SU-DHL-6 (cell line): ENCODE data around the gene DOLK.

Source experiments
- H2AFZ ChIP-seq: fragments of 200-600 bp; sonication (generic); 2 replicates; pipeline ENCODE4 v1.6.1; 2014; ENCODE audit warnings: low read depth, mild to moderate bottlenecking, moderate library complexity, mixed read lengths, antibody characterized with exemption, low read length; ENCODE audit not compliant: severe bottlenecking
- H3F3A ChIP-seq: fragments of 200-600 bp; shearing (Covaris generic); 2 replicates; pipeline ENCODE4 v1.6.0; 2016; ENCODE audit warnings: antibody characterized with exemption, mild to moderate bottlenecking; ENCODE audit not compliant: insufficient read depth
- H3K27ac ChIP-seq: fragments of 200-600 bp; sonication (generic); 2 replicates; pipeline ENCODE4 v1.5.1; 2016; ENCODE audit warnings: low read depth, mild to moderate bottlenecking, low read length, moderate library complexity, mixed read lengths
- H3K27me3 ChIP-seq: fragments of 200-600 bp; sonication (generic), shearing (Covaris generic); 2 replicates; pipeline ENCODE4 v1.6.0; 2014; ENCODE audit warnings: mild to moderate bottlenecking, low read length
- H3K36me3 ChIP-seq: fragments of 200-600 bp; sonication (generic); 2 replicates; pipeline ENCODE4 v1.6.1; 2014; ENCODE audit warnings: mild to moderate bottlenecking, low read length, mixed read lengths
- H3K4me2 ChIP-seq: fragments of 300-600, 200-600 bp; shearing (Covaris generic), sonication (generic); 2 replicates; pipeline ENCODE4 v1.6.0; 2014; ENCODE audit warnings: low read length, low read depth, mild to moderate bottlenecking; ENCODE audit not compliant: poor library complexity, severe bottlenecking
- H3K4me3 ChIP-seq: fragments of 200-600 bp; sonication (generic); 2 replicates; pipeline ENCODE4 v1.5.1; 2014; ENCODE audit warnings: antibody characterized with exemption, low read length, mild to moderate bottlenecking, mixed read lengths; ENCODE audit not compliant: insufficient read depth, poor library complexity, severe bottlenecking
- H3K79me2 ChIP-seq: fragments of 200-600 bp; sonication (generic); 2 replicates; pipeline ENCODE4 v1.6.1; 2014; ENCODE audit warnings: mild to moderate bottlenecking, low read length, moderate library complexity; ENCODE audit not compliant: insufficient read depth
- H3K9ac ChIP-seq: fragments of 200-600 bp; sonication (generic); 2 replicates; pipeline ENCODE4 v1.7.0; 2014; ENCODE audit warnings: mild to moderate bottlenecking, low read length
- H3K9me2 ChIP-seq: fragments of 200-600 bp; sonication (generic); replicated peaks from 2 replicates; pipeline ENCODE4 v1.6.1; 2014; ENCODE audit warnings: low read length; ENCODE audit not compliant: insufficient read depth
- H3K9me3 ChIP-seq: fragments of 200-600 bp; sonication (generic); 2 replicates; pipeline ENCODE4 v1.6.1; 2014; ENCODE audit warnings: low read length, mixed read lengths; ENCODE audit not compliant: insufficient read depth
- H4K20me1 ChIP-seq: fragments of 200-600 bp; sonication (generic); 2 replicates; pipeline ENCODE4 v1.6.1; 2014; ENCODE audit warnings: low read depth, mild to moderate bottlenecking, antibody characterized with exemption, low read length, moderate library complexity, mixed read lengths
- EZH2phosphoT487 ChIP-seq: fragments of 200-600 bp; sonication (generic), shearing (Covaris generic); conservative IDR thresholded peaks from 2 replicates; pipeline ENCODE4 v1.6.1; 2018; ENCODE audit warnings: mild to moderate bottlenecking, antibody characterized with exemption, low read length, moderate library complexity, mixed read lengths
- TF ChIP-seq, protein P1 (sequence below): fragments of 200-600 bp; sonication (generic); IDR thresholded peaks from one replicate; pipeline ENCODE4 v1.5.1; 2017; ENCODE audit warnings: antibody characterized with exemption, mild to moderate bottlenecking, low read length, moderate library complexity; ENCODE audit not compliant: insufficient read depth, poor library complexity, severe bottlenecking

Gene DOLK

DNA sequence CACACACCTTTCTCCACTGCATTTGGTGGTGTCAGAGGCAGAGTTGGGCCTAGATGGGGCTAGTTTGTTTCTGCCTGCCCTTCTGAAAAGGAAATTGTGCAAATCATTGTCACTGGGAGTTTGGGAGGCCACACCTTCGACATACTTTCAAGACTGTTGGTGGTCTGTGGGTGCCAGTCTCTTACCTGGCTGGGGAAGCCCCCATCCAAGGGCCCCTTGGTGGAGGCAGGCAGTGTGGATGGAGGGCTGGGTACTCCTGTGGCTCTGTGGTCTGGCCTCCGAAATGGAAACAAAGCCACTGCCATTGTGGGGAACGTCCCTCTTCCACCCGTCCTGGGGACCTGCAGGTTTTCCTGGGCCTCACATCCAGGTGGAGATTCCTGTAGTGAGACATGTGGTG lies 37.5 kb downstream of the DOLK start:
- Histone ChIP-seq H2AFZ (no peak overlapping the region), H3K36me3 (no peaks in the 10 kb centered on the region), H3K79me2 (peaks cover 22% of the 10 kb centered on the region), H3F3A (no peaks in the 10 kb centered on the region), H3K27me3 (no peaks in the 10 kb centered on the region), H3K9me3 (no peaks in the 10 kb centered on the region), H3K4me3 (no peak overlapping the region), H3K27ac (no peak overlapping the region), H4K20me1 (no peaks in the 10 kb centered on the region), H3K9me2 (no peaks in the 10 kb centered on the region), H3K9ac (no peak overlapping the region), H3K4me2 (no peak overlapping the region)
- no peak for TF ChIP-seq EZH2phosphoT487

DNA sequence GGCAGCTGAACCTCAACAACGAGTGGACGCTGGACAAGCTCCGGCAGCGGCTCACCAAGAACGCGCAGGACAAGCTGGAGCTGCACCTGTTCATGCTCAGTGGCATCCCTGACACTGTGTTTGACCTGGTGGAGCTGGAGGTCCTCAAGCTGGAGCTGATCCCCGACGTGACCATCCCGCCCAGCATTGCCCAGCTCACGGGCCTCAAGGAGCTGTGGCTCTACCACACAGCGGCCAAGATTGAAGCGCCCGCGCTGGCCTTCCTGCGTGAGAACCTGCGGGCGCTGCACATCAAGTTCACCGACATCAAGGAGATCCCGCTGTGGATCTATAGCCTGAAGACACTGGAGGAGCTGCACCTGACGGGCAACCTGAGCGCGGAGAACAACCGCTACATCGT lies 39.0 kb downstream of the DOLK start:
- H4K20me1 ChIP-seq = no peaks in the 10 kb centered on the region
- no peaks in the 10 kb centered on the region for H3K27me3 ChIP-seq
- H3K4me3 ChIP-seq = no peak overlapping the region
- H3K9me2 ChIP-seq = no peaks in the 10 kb centered on the region
- no peaks in the 10 kb centered on the region for H3K36me3 ChIP-seq
- H3F3A ChIP-seq = no peaks in the 10 kb centered on the region
- no peak overlapping the region for H3K9ac ChIP-seq
- no peak overlapping the region for H3K4me2 ChIP-seq
- H3K79me2 ChIP-seq = peaks cover 27% of the 10 kb centered on the region
- H3K27ac ChIP-seq = no peak overlapping the region
- TF ChIP-seq, protein P1, sequence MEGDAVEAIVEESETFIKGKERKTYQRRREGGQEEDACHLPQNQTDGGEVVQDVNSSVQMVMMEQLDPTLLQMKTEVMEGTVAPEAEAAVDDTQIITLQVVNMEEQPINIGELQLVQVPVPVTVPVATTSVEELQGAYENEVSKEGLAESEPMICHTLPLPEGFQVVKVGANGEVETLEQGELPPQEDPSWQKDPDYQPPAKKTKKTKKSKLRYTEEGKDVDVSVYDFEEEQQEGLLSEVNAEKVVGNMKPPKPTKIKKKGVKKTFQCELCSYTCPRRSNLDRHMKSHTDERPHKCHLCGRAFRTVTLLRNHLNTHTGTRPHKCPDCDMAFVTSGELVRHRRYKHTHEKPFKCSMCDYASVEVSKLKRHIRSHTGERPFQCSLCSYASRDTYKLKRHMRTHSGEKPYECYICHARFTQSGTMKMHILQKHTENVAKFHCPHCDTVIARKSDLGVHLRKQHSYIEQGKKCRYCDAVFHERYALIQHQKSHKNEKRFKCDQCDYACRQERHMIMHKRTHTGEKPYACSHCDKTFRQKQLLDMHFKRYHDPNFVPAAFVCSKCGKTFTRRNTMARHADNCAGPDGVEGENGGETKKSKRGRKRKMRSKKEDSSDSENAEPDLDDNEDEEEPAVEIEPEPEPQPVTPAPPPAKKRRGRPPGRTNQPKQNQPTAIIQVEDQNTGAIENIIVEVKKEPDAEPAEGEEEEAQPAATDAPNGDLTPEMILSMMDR = no peak
- TF ChIP-seq EZH2phosphoT487 = no peak
- no peaks in the 10 kb centered on the region for H3K9me3 ChIP-seq
- no peak overlapping the region for H2AFZ ChIP-seq

DNA sequence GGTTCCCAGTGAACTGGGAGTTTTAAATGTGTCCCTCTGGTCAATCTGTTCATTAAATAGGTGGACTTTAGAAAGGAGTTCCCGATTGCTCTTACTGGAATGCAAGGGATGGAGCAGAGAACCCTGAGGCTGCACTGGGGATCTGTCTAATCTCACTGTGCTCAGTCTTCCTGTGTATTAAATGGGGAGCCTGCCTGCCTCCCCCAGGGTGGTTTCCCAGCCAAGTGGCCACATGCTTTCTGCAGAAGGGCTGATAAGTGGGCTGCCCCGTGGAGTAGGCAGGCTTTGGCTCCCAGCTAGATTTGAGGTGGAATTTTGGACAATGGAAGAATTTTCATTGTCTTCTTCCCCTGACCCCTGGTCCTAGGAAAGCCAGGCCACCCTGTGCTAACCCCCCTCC lies 40.7 kb downstream of the DOLK start:
- H3K27ac ChIP-seq = no peak overlapping the region

DNA sequence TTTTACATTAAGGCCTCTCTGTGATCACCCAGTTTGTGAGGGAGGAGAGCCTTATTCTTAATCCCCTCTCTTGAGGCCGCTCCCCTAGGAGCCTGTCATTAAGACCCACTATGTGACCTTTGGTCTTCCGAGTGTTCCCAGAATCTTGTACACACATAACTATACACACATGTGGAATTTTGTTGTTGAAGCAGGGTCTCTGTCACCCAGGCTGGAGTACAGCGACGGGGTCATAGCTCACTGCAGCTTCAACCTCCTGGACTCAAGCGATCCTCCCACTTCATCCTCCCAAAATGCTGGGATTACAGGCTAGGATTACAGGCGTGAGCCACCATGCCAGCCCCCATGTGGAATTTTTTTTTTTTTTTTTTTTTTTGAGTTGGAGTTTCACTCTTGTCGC lies 41.4 kb downstream of the DOLK start:
- no peaks in the 10 kb centered on the region for H3K9me2 ChIP-seq
- no peaks in the 10 kb centered on the region for H3K36me3 ChIP-seq
- H3K4me3 ChIP-seq = no peak overlapping the region
- peaks cover 15% of the 10 kb centered on the region; the same call in 1 of the 2 replicates for H3K79me2 ChIP-seq
- H2AFZ ChIP-seq = no peak overlapping the region
- no peak for TF ChIP-seq EZH2phosphoT487
- TF ChIP-seq, protein P1 = no peak
- no peaks in the 10 kb centered on the region for H3F3A ChIP-seq
- no peaks in the 10 kb centered on the region for H4K20me1 ChIP-seq
- no peak overlapping the region for H3K4me2 ChIP-seq
- no peak overlapping the region for H3K27ac ChIP-seq
- H3K9me3 ChIP-seq = no peaks in the 10 kb centered on the region
- H3K9ac ChIP-seq = no peak overlapping the region
- no peaks in the 10 kb centered on the region for H3K27me3 ChIP-seq

More for the DNA sequence above, 40.7 kb downstream of the DOLK start:
- Histone ChIP-seq H3K79me2 (peaks cover 22% of the 10 kb centered on the region; the same call in 1 of the 2 replicates), H3K4me2 (no peak overlapping the region), H4K20me1 (no peaks in the 10 kb centered on the region), H3F3A (no peaks in the 10 kb centered on the region), H3K27me3 (no peaks in the 10 kb centered on the region), H2AFZ (no peak overlapping the region), H3K9ac (no peak overlapping the region), H3K36me3 (no peaks in the 10 kb centered on the region), H3K4me3 (no peak overlapping the region), H3K9me2 (no peaks in the 10 kb centered on the region), H3K9me3 (no peaks in the 10 kb centered on the region)
- TF ChIP-seq, protein P1 = no peak
- no peak for TF ChIP-seq EZH2phosphoT487
